H1 (cell line): ENCODE data around the gene RAB11A. TPM values are rescaled to one million over a fixed set of nuclear protein-coding genes. Genes with fewer than 3 reads are reported as not detected.

Experiments
- CTCF ChIA-PET: fragments of 300-600 bp; sonication (Branson Sonifier 250); formaldehyde crosslinking; loops from one replicate; lab custom pipeline; 2021; ENCODE audit not compliant: partially characterized antibody; lab: Charles Lee
- POLR2A ChIA-PET: fragments of 300-600 bp; sonication (Branson Sonifier 250); formaldehyde crosslinking; loops from one replicate; lab custom pipeline; 2021; ENCODE audit warnings: inconsistent platforms; ENCODE audit not compliant: partially characterized antibody; lab: Charles Lee
- DNase-seq, 2 experiments: peaks; one replicate each; pipeline versions ENCODE4 v3.0.0 to v3.0.0-alpha.2; 2010 to 2022; ENCODE audit warnings: low spot score in 2 of 2, low read depth in 1 of 2, mixed read lengths in 1 of 2
- FAIRE-seq: peaks from 2 replicates; lab custom pipeline; 2011; peaks lifted over from hg19 to GRCh38; lab: Jason Lieb, UNC
- H2AFZ ChIP-seq: 2 replicates; pipeline ENCODE4 v1.8.1; 2012; ENCODE audit warnings: low read length, inconsistent platforms
- H2AK5ac ChIP-seq: 2 replicates; pipeline ENCODE4 v1.6.1; 2013; ENCODE audit warnings: low read depth, low read length
- H2BK120ac ChIP-seq: replicated peaks from 2 replicates; pipeline ENCODE3; 2013; ENCODE audit warnings: low read depth, low read length, inconsistent platforms
- H2BK12ac ChIP-seq: 2 replicates; pipeline ENCODE4 v1.6.1; 2013; ENCODE audit warnings: low read depth, low read length
- H2BK15ac ChIP-seq: 2 replicates; pipeline ENCODE4 v1.6.1; 2013; ENCODE audit warnings: low read length
- H2BK20ac ChIP-seq: 2 replicates; pipeline ENCODE4 v1.6.1; 2013; ENCODE audit warnings: low read length
- H2BK5ac ChIP-seq: 2 replicates; pipeline ENCODE4 v1.6.1; 2013; ENCODE audit warnings: low read depth, low read length
- H3K14ac ChIP-seq: 2 replicates; pipeline ENCODE4 v1.6.1; 2013; ENCODE audit warnings: inconsistent platforms; ENCODE audit not compliant: insufficient read length
- H3K18ac ChIP-seq: 2 replicates; pipeline ENCODE4 v1.6.1; 2013; ENCODE audit warnings: low read length; ENCODE audit errors: extremely low read depth
- H3K23ac ChIP-seq: 2 replicates; pipeline ENCODE4 v1.6.1; 2013; ENCODE audit warnings: inconsistent platforms; ENCODE audit not compliant: insufficient read length
- H3K23me2 ChIP-seq: 2 replicates; pipeline ENCODE4 v1.6.1; 2013; ENCODE audit warnings: low read depth, low read length
- H3K27ac ChIP-seq: 2 replicates; pipeline ENCODE4 v1.6.1; 2011; ENCODE audit warnings: low read depth, low read length, inconsistent platforms
- H3K27me3 ChIP-seq, 4 experiments: replicated peaks in 1 of 4; 1 replicate in 1 of 4; 2 replicates in 3 of 4; pipeline versions ENCODE4 v1.6.1 to v1.8.1; 2011 to 2013; ENCODE audit warnings: low read length in 3 of 4, mild to moderate bottlenecking in 3 of 4, inconsistent platforms in 2 of 4, mixed read lengths in 2 of 4, moderate library complexity in 1 of 4; ENCODE audit not compliant: control insufficient read depth in 3 of 4, insufficient read depth in 3 of 4; ENCODE audit errors: extremely low read depth in 1 of 4
- H3K36me3 ChIP-seq, 4 experiments: 2 replicates each; pipeline versions ENCODE4 v1.6.1 to v1.8.1; 2011 to 2013; ENCODE audit warnings: mild to moderate bottlenecking in 4 of 4, low read length in 3 of 4, moderate library complexity in 2 of 4, control low read depth in 1 of 4, inconsistent platforms in 1 of 4; ENCODE audit not compliant: insufficient read depth in 4 of 4, control insufficient read depth in 2 of 4
- H3K4ac ChIP-seq: replicated peaks from 2 replicates; pipeline ENCODE3; 2013; ENCODE audit warnings: low read length, low read depth, mixed read lengths, inconsistent platforms; ENCODE audit not compliant: insufficient read length
- H3K4me1 ChIP-seq, 4 experiments: replicated peaks in 1 of 4; 1 replicate in 1 of 4; 2 replicates in 3 of 4; pipeline versions ENCODE4 v1.6.1 to v1.8.1; 2011 to 2013; ENCODE audit warnings: low read length in 3 of 4, inconsistent platforms in 2 of 4, mixed read lengths in 1 of 4; ENCODE audit not compliant: insufficient read depth in 4 of 4, control insufficient read depth in 3 of 4
- H3K4me2 ChIP-seq, 2 experiments: 2 replicates each; pipeline versions ENCODE4 v1.6.1 to v1.8.1; 2011 to 2013; ENCODE audit warnings: low read depth in 2 of 2, low read length in 2 of 2, control low read depth in 1 of 2, inconsistent platforms in 1 of 2, mild to moderate bottlenecking in 1 of 2; ENCODE audit not compliant: insufficient read depth in 1 of 2
- H3K4me3 ChIP-seq, 4 experiments: fragments of 200-600, 300-600 bp in 1 of 4; sonication (generic), shearing (Covaris generic), sonication (Bioruptor Twin) in 1 of 4; 2 replicates each; pipeline versions ENCODE4 v1.5.1 to v1.8.1; 2011 to 2016; ENCODE audit warnings: low read length in 4 of 4, low read depth in 3 of 4, control low read depth in 2 of 4, inconsistent platforms in 2 of 4, mild to moderate bottlenecking in 2 of 4, mixed read lengths in 1 of 4, moderate library complexity in 1 of 4; ENCODE audit not compliant: insufficient read depth in 2 of 4; ENCODE audit errors: extremely low read depth in 1 of 4
- H3K56ac ChIP-seq: replicated peaks from 2 replicates; pipeline ENCODE3; 2013; ENCODE audit warnings: low read depth, mild to moderate bottlenecking, mixed read lengths, low read length, inconsistent platforms; ENCODE audit not compliant: insufficient read length
- H3K79me1 ChIP-seq: 2 replicates; pipeline ENCODE4 v1.6.1; 2013; ENCODE audit warnings: low read depth, low read length, control low read depth
- H3K79me2 ChIP-seq, 2 experiments: 2 replicates each; pipeline versions ENCODE4 v1.6.1 to v1.8.1; 2012 to 2013; ENCODE audit warnings: low read length in 2 of 2, mild to moderate bottlenecking in 2 of 2, inconsistent platforms in 1 of 2; ENCODE audit not compliant: insufficient read depth in 2 of 2, control insufficient read depth in 1 of 2
- H3K9ac ChIP-seq, 4 experiments: replicated peaks in 1 of 4; 1 replicate in 1 of 4; 2 replicates in 3 of 4; pipeline versions ENCODE4 v1.6.1 to v1.8.1; 2011 to 2013; ENCODE audit warnings: low read depth in 3 of 4, low read length in 3 of 4, control low read depth in 2 of 4, mild to moderate bottlenecking in 2 of 4, moderate library complexity in 2 of 4, inconsistent platforms in 1 of 4; ENCODE audit errors: extremely low read depth in 1 of 4
- H3K9me3 ChIP-seq, 2 experiments: 2 replicates each; pipeline versions ENCODE4 v1.6.1 to v1.8.1; 2012 to 2013; ENCODE audit warnings: mild to moderate bottlenecking in 2 of 2, moderate library complexity in 2 of 2, control low read depth in 1 of 2, inconsistent platforms in 1 of 2, low read depth in 1 of 2, low read length in 1 of 2, mixed read lengths in 1 of 2; ENCODE audit not compliant: insufficient read depth in 2 of 2
- H4K20me1 ChIP-seq, 2 experiments: replicated peaks in 1 of 2; 2 replicates each; pipeline versions ENCODE3 to v1.8.1; 2011 to 2013; ENCODE audit warnings: inconsistent platforms in 2 of 2, low read length in 2 of 2, mild to moderate bottlenecking in 1 of 2; ENCODE audit not compliant: insufficient read depth in 2 of 2, control insufficient read depth in 1 of 2
- H4K5ac ChIP-seq: 2 replicates; pipeline ENCODE4 v1.6.1; 2013; ENCODE audit warnings: low read length, low read depth, mixed read lengths, inconsistent platforms; ENCODE audit not compliant: insufficient read length
- H4K8ac ChIP-seq: 2 replicates; pipeline ENCODE4 v1.8.0; 2013; ENCODE audit warnings: mild to moderate bottlenecking, moderate library complexity, low read length, inconsistent platforms; ENCODE audit not compliant: insufficient read depth; ENCODE audit errors: extremely low read depth
- H4K91ac ChIP-seq: replicated peaks from 2 replicates; pipeline ENCODE3; 2013; ENCODE audit warnings: low read length, mixed read lengths, inconsistent platforms; ENCODE audit not compliant: insufficient read length
- ASH2L ChIP-seq: fragments of 200-600, 300-600 bp; sonication (generic); IDR thresholded peaks from one replicate; pipeline ENCODE4 v1.7.1; 2017; ENCODE audit warnings: low read length
- CBX8 ChIP-seq: fragments of 300-800, 300-1000 bp; sonication (generic); IDR thresholded peaks from 2 replicates; pipeline ENCODE4 v1.7.1; 2016; ENCODE audit warnings: low read depth, low read length, borderline replicate concordance
- CEBPB ChIP-seq: IDR thresholded peaks from 2 replicates; pipeline ENCODE4 v1.6.1; 2012; ENCODE audit warnings: low read depth, low read length
- JUND ChIP-seq: IDR thresholded peaks from 2 replicates; pipeline ENCODE4 v1.6.1; 2011; ENCODE audit warnings: mild to moderate bottlenecking, improper control_type of control experiment, low read length
- KDM1A ChIP-seq: fragments of 200-600, 300-600 bp; sonication (generic); IDR thresholded peaks from 2 replicates; pipeline ENCODE4 v1.7.1; 2016; ENCODE audit warnings: mild to moderate bottlenecking, low read length, borderline replicate concordance
- NANOG ChIP-seq: IDR thresholded peaks from 2 replicates; pipeline ENCODE4 v1.6.1; 2011; ENCODE audit warnings: low read length, low read depth, mild to moderate bottlenecking, inconsistent platforms; ENCODE audit not compliant: insufficient read depth, poor library complexity, severe bottlenecking
- POLR2AphosphoS5 ChIP-seq: IDR thresholded peaks from 2 replicates; pipeline ENCODE4 v1.6.1; 2011; ENCODE audit warnings: low read depth, low read length
- RFX5 ChIP-seq: IDR thresholded peaks from 2 replicates; pipeline ENCODE4 v1.6.1; 2011; ENCODE audit warnings: low read depth, low read length, improper control_type of control experiment, borderline replicate concordance
- TAF7 ChIP-seq: optimal IDR thresholded peaks from 2 replicates; pipeline ENCODE3; 2011; ENCODE audit warnings: low read depth, mild to moderate bottlenecking, inconsistent platforms, low read length, moderate library complexity, borderline replicate concordance
- TCF12 ChIP-seq: IDR thresholded peaks from 2 replicates; pipeline ENCODE4 v1.6.1; 2011; ENCODE audit warnings: low read depth, mild to moderate bottlenecking, low read length
- WGBS, 2 experiments: shearing (Covaris generic) in 1 of 2; methylation state at CpG; one replicate each; pipeline versions ENCODE4 v1.1.6 to v1.1.7; 2013 to 2015; ENCODE audit warnings: low lambda C conversion rate in 2 of 2, mixed read lengths in 2 of 2, inconsistent platforms in 1 of 2, low coverage in 1 of 2, missing lambda C conversion rate in 1 of 2; ENCODE audit not compliant: insufficient replicate concordance in 2 of 2, insufficient coverage in 1 of 2, insufficient read length in 1 of 2; ENCODE audit errors: extremely low coverage in 1 of 2, missing lambda C conversion rate in 1 of 2; 5-methylcytosine and 5-hydroxymethylcytosine counted together
- polyA plus RNA-seq, 7 experiments: library from polyadenylated mRNA; depleted of rRNA in 3 of 7; stranded (reverse) in 5 of 7; unstranded in 2 of 7; fragments of >200 nt in 5 of 7; fragments of 200-250 nt in 2 of 7; gene quantifications; 1 replicate in 5 of 7; 2 replicates in 1 of 7; 4 replicates in 1 of 7; pipeline versions ENCODE4 v1.2.1 to v1.2.3, GENCODE V29; 2011 to 2013; ENCODE audit warnings: missing spikeins in 2 of 7, mixed read lengths in 2 of 7
- total RNA-seq: library from RNA; stranded (reverse); fragmentation: NEBNext Ultra II Directional; extraction: Animal tissue kit (Norgen Biotek cat#: 25700); gene quantifications from 2 replicates; pipeline ENCODE4 v1.2.1, GENCODE V29; 2021
- TF ChIP-seq, protein P1 (sequence below): IDR thresholded peaks from 2 replicates; pipeline ENCODE4 v1.6.1; 2012; ENCODE audit warnings: inconsistent platforms

RAB11A gene
- total and polyA plus RNA-seq, 2 of the 8 experiments (the other 6 are each of a cell fraction or from before 2014, with no cell fraction given), result 211 to 254 TPM

- WGBS, 2 experiments, result 10% methylated on average over 8 of the region's 8 CpGs; no CpG with 5 or more reads in 1 of the 2 experiments
- Histone ChIP-seq H3K4me3 (peak overlapping the region in 1 of 4 experiments; percentile 40; a peak in 2 of 8 replicates), H4K91ac (no peak overlapping the region), H3K4me2 (peak overlapping the region; percentile 38 to 52), H3K9me3 (no peaks in the 10 kb centered on the region), H3K27me3 (no peaks in the 10 kb centered on the region), H3K23ac (no peak overlapping the region), H2AFZ (no peak overlapping the region), H3K79me1 (no peaks in the 10 kb centered on the region), H3K56ac (no peak overlapping the region), H3K27ac (peak overlapping the region; percentile 78), H3K4ac (no peak overlapping the region), H2BK15ac (no peak overlapping the region), H4K20me1 (no peaks in the 10 kb centered on the region), H3K23me2 (no peaks in the 10 kb centered on the region; the same call in 1 of the 2 replicates), H3K9ac (peak overlapping the region in 2 of 4 experiments; percentile 14 to 25; a peak in 2 of 7 replicates), H2BK12ac (no peak overlapping the region; the same call in 1 of the 2 replicates), H4K5ac (peak overlapping the region; percentile 90), H2AK5ac (no peak overlapping the region), H2BK120ac (peak overlapping the region; percentile 30), H4K8ac (no peak overlapping the region; the same call in 1 of the 2 replicates), H3K4me1 (peaks cover 4 to 23% (median 7%) of the 10 kb centered on the region in 4 experiments; a peak in 6 of 7 replicates), H3K14ac (no peak overlapping the region), H3K79me2 (no peaks in the 10 kb centered on the region), H3K18ac (peak overlapping the region; percentile 54), H2BK5ac (peak overlapping the region; percentile 91; the same call in 1 of the 2 replicates), H3K36me3 (no peaks in the 10 kb centered on the region), H2BK20ac (no peak overlapping the region)
- CTCF ChIA-PET, result interaction anchor here (0.9 to 10.6 kb wide), 13 partner anchors 9 to 237 kb away, joined by 3 to 134 read pairs (median 5); no protein-coding TSS in a partner anchor
- FAIRE-seq (peak; percentile 81), DNase-seq (peak; percentile 74 to 78)
- POLR2A ChIA-PET, result interaction anchor here (0.7 to 1.9 kb wide), 5 partner anchors 9 to 222 kb away, joined by 3 to 16 read pairs (median 4); partner anchors contain the start of genes INTS14 and RAB11A
- no peak for TF ChIP-seq CBX8
- peak; percentile 46 for TF ChIP-seq TAF7
- peak; percentile 89 for TF ChIP-seq ASH2L
- TF ChIP-seq RFX5, result no peak
- TF ChIP-seq NANOG, result peak; percentile 21
- TF ChIP-seq, protein P1, sequence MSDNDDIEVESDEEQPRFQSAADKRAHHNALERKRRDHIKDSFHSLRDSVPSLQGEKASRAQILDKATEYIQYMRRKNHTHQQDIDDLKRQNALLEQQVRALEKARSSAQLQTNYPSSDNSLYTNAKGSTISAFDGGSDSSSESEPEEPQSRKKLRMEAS, result peak; percentile 51; the same call in 1 of the 2 replicates
- peak; percentile 85 for TF ChIP-seq TCF12
- TF ChIP-seq CEBPB, result no peak
- TF ChIP-seq JUND, result peak; percentile 78; the same call in 1 of the 2 replicates
- 0 out of 2 replicates have a peak, but pooled peaks have one; percentile 37 for TF ChIP-seq KDM1A
- peak; percentile 60; the same call in 1 of the 2 replicates for TF ChIP-seq POLR2AphosphoS5
Observed at GRCh38 chr15:65832549-65833364, 36.5 kb upstream of the RAB11A start.
